ENCODE results near the gene PLXNB3. TPM values are rescaled to one million over a fixed set of nuclear protein-coding genes. Genes with fewer than 3 reads are reported as not detected.

PLXNB3 gene
- total and polyA plus RNA-seq, 2 experiments from 2014 or later, result 0.70 to 4.1 TPM

DNA sequence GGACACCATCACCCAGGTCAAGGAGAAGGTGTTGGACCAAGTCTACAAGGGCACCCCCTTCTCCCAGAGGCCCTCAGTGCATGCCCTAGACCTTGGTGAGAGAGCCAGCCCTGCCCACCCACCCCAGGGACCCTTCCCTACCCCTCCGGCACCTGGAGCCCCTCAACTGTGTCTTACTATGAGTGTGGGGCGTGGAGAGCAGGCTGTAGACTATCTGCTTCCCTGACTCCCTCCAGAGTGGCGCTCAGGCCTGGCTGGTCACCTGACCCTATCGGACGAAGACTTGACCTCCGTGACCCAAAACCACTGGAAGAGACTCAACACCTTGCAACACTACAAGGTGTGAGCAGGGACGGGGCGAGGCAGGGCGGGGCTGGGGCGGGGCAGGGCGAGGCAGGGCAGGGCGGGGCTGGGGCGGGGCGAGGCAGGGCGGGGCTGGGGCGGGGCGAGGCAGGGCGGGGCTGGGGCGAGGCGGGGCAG is 12.1 kb downstream of the PLXNB3 start:
- H3K4me1 Mint-ChIP-seq, result peaks cover 7% of the 10 kb centered on the region; the same call in 2 of the 3 replicates
- H3K36me3 Mint-ChIP-seq (ENCODE audit: low read depth), result no peaks in the 10 kb centered on the region
- no peak overlapping the region for H3K4me3 Mint-ChIP-seq

More for the DNA sequence above, 12.1 kb downstream of the PLXNB3 start:
- Mint-ChIP-seq H3K27me3 (ENCODE audit: insufficient read depth, low read depth, poor library complexity) (peaks cover 6% of the 10 kb centered on the region), H3K27ac (no peak overlapping the region), H3K9me3 (no peaks in the 10 kb centered on the region)
- Histone ChIP-seq H3K4me2 (no peak overlapping the region), H3K36me3 (ENCODE audit: insufficient read depth) (no peaks in the 10 kb centered on the region), H3K27me3 (ENCODE audit: insufficient read depth) (no peaks in the 10 kb centered on the region), H3K4me3 (no peak overlapping the region), H3F3A (replicated peaks; ENCODE audit: low read depth) (no peaks in the 10 kb centered on the region), H2AFZ (no peak overlapping the region), H4K20me1 (replicated peaks; ENCODE audit: insufficient read depth) (no peaks in the 10 kb centered on the region), H3K79me2 (replicated peaks; ENCODE audit: insufficient read depth) (no peaks in the 10 kb centered on the region), H3K9me2 (ENCODE audit: insufficient read depth) (no peaks in the 10 kb centered on the region), H3K4me1 (ENCODE audit: insufficient read depth) (no peaks in the 10 kb centered on the region), H3K27ac (ENCODE audit: low read depth) (no peak overlapping the region)
- no peak for DNase-seq (ENCODE audit: low spot score)
- no peak for ATAC-seq
- TF ChIP-seq, protein P1, sequence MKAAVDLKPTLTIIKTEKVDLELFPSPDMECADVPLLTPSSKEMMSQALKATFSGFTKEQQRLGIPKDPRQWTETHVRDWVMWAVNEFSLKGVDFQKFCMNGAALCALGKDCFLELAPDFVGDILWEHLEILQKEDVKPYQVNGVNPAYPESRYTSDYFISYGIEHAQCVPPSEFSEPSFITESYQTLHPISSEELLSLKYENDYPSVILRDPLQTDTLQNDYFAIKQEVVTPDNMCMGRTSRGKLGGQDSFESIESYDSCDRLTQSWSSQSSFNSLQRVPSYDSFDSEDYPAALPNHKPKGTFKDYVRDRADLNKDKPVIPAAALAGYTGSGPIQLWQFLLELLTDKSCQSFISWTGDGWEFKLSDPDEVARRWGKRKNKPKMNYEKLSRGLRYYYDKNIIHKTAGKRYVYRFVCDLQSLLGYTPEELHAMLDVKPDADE (IDR thresholded peaks at IDR 0.05), result no peak
- TF ChIP-seq NANOG (IDR thresholded peaks at IDR 0.05; ENCODE audit: borderline replicate concordance) (no peak), ZNF462 (CRISPR knock-in tag; IDR thresholded peaks at IDR 0.05) (no peak), STAT1 (IDR thresholded peaks at IDR 0.05; ENCODE audit: unreplicated experiment) (no peak), EZH2 (IDR thresholded peaks at IDR 0.05; ENCODE audit: low read depth, unreplicated experiment) (no peak), ZNF331 (CRISPR knock-in tag; IDR thresholded peaks at IDR 0.05; ENCODE audit: low read depth) (no peak)

Measured in GM23338 (cell line).